Pancreas (tissue), 10 donors: Measurements from ENCODE around the gene EPHA3. TPM values are rescaled to one million over a fixed set of nuclear protein-coding genes. Genes with fewer than 3 reads are reported as not detected.

Experiments used
- ATAC-seq, 4 donors: fragments of 200-7000 bp; cut with Tn5 transposase; one replicate each; pipeline versions ENCODE4 v1.8.0 to v1.9.1; 2020; ENCODE audit warnings: mild to moderate bottlenecking in 4 of 4, moderate library complexity in 4 of 4
- DNase-seq, 6 donors: peaks; one replicate each; pipeline ENCODE4 v3.0.0-alpha.2; 2020
- FAIRE-seq: peaks from 2 replicates; lab custom pipeline; 2012; peaks lifted over from hg19 to GRCh38; lab: Jason Lieb, UNC
- H3K27ac ChIP-seq, 4 donors: fragments of 200-600 bp; sonication (generic); 1 replicate in 3 of 4; 2 replicates in 1 of 4; pipeline versions ENCODE4 v1.5.0 to v1.8.0; 2020
- H3K27me3 ChIP-seq, 4 donors: fragments of 200-600 bp; one replicate each; pipeline ENCODE4 v1.8.0; 2021
- H3K36me3 ChIP-seq, 3 donors: fragments of 200-600 bp; sonication (generic) in 1 of 3; one replicate each; pipeline versions ENCODE4 v1.5.0 to v1.8.0; 2020 to 2021
- H3K4me1 ChIP-seq, 3 donors: fragments of 200-600 bp; one replicate each; pipeline ENCODE4 v1.8.0; 2021
- H3K4me3 ChIP-seq, 4 donors: fragments of 200-600 bp; sonication (generic) in 2 of 4; one replicate each; pipeline versions ENCODE4 v1.5.0 to v1.8.0; 2020 to 2021
- H3K9me3 ChIP-seq, 4 donors: fragments of 200-600 bp; one replicate each; pipeline ENCODE4 v1.8.0; 2021
- CTCF ChIP-seq, 4 donors: fragments of 200-600 bp; sonication (generic) in 3 of 4; IDR thresholded peaks; one replicate each; pipeline versions ENCODE4 v1.5.0 to v1.8.0; 2021; ENCODE audit warnings: antibody characterized with exemption in 4 of 4
- WGBS, 2 donors: extraction: QIAGEN DNeasy Blood & Tissue Kit; methylation state at CpG; one replicate each; pipeline ENCODE4 v1.1.7; 2013; 5-methylcytosine and 5-hydroxymethylcytosine counted together
- intact Hi-C, 3 donors: fragments of 100-400 bp; cut with DNase I; formaldehyde crosslinking; loops; one replicate each; pipeline versions ENCODE4 v1.11.1 to v1.14.2; 2022
- polyA plus RNA-seq, 2 donors: library from polyadenylated mRNA; stranded (reverse); fragments of 200-250 nt; gene quantifications; one replicate each; pipeline ENCODE4 v1.2.3, GENCODE V29; 2013
- total RNA-seq, 6 donors: library from RNA; stranded (reverse); fragmentation: NEBNext Ultra II Directional in 4 of 6; extraction: Animal tissue kit (Norgen Biotek cat#: 25700) in 4 of 6; gene quantifications; one replicate each; pipeline versions ENCODE4 v1.2.1 to v1.2.4, GENCODE V29; 2021 to 2023
- donor health status: healthy with polysubstance abuse.
- donor health status: DM: no; HTN: no; CAD: no; lungs with moderate emphysema.
- donor health status: DM: no; HTN: no; CAD: no.
- donor health status: control.
- donor health status: control.
- donor health status: Bipolar disorder and iron deficiency.
- donor health status: DM: yes; HTN: yes; CAD: no.
- donor health status: DM: no; HTN: no; CAD: no.
- donor health status: DM: no; HTN: no; CAD: no.
- donor health status: DM: yes; HTN: yes; CAD: no.

Gene EPHA3
- total and polyA plus RNA-seq, 8 donors, result 0.27 to 7.7 (median 0.80) TPM

GRCh38 chr3:89503891-89504391 is 396.5 kb downstream of the EPHA3 start:
- Histone ChIP-seq H3K36me3 (no peaks in the 10 kb centered on the region), H3K4me3 (no peak overlapping the region), H3K27me3 (no peaks in the 10 kb centered on the region), H3K9me3 (no peaks in the 10 kb centered on the region), H3K27ac (no peak overlapping the region), H3K4me1 (no peaks in the 10 kb centered on the region)
- peak; percentile 26 to 56 (median 34) for ATAC-seq
- FAIRE-seq, result no peak
- WGBS, 2 donors, result 8 to 13% methylated on average over 2 of the region's 2 CpGs
- no peak for TF ChIP-seq CTCF (IDR thresholded peaks at IDR 0.05)
- intact Hi-C loops, result no loop called here
- no peak for DNase-seq

- TF ChIP-seq CTCF (IDR thresholded peaks at IDR 0.05), result no peak
- no peak overlapping the region for H3K27ac ChIP-seq
- H3K9me3 ChIP-seq, result no peaks in the 10 kb centered on the region
- intact Hi-C loops, result no loop called here
- no peaks in the 10 kb centered on the region for H3K4me1 ChIP-seq
- no peak for DNase-seq
- no peak for FAIRE-seq
- H3K36me3 ChIP-seq, result no peaks in the 10 kb centered on the region
- no peak overlapping the region for H3K4me3 ChIP-seq
- 37% methylated on average over 4 of the region's 4 CpGs for WGBS, 2 donors
- no peaks in the 10 kb centered on the region for H3K27me3 ChIP-seq
- peak in 1 of 4 donors; percentile 18 for ATAC-seq
These were observed 397.0 kb downstream of the EPHA3 start for GRCh38 chr3:89504432-89504831.

GRCh38 chr3:89506462-89507103 is 399.2 kb downstream of the EPHA3 start:
- FAIRE-seq, result no peak
- 72 to 77% methylated on average over 3 of the region's 3 CpGs for WGBS, 2 donors
- H3K36me3 ChIP-seq, result no peaks in the 10 kb centered on the region
- no peak for TF ChIP-seq CTCF (IDR thresholded peaks at IDR 0.05)
- no peak for DNase-seq
- ATAC-seq, result no peak
- H3K4me3 ChIP-seq, result no peak overlapping the region
- H3K9me3 ChIP-seq, result no peaks in the 10 kb centered on the region
- no peaks in the 10 kb centered on the region for H3K4me1 ChIP-seq
- no peaks in the 10 kb centered on the region for H3K27me3 ChIP-seq
- H3K27ac ChIP-seq, result no peak overlapping the region
- intact Hi-C loops, result no loop called here

GRCh38 chr3:89521328-89521727 is 413.9 kb downstream of the EPHA3 start:
- no peaks in the 10 kb centered on the region for H3K4me1 ChIP-seq
- H3K27ac ChIP-seq, result no peak overlapping the region
- intact Hi-C loops, result no loop called here
- no peak for TF ChIP-seq CTCF (IDR thresholded peaks at IDR 0.05)
- ATAC-seq (no peak), DNase-seq (no peak), FAIRE-seq (no peak)
- WGBS, 2 donors, result 43 to 47% methylated on average over 1 of the region's 1 CpG
- H3K36me3 ChIP-seq, result no peaks in the 10 kb centered on the region
- no peaks in the 10 kb centered on the region for H3K27me3 ChIP-seq
- no peaks in the 10 kb centered on the region for H3K9me3 ChIP-seq
- H3K4me3 ChIP-seq, result no peak overlapping the region

GRCh38 chr3:89522155-89522554 is 414.7 kb downstream of the EPHA3 start:
- Histone ChIP-seq H3K4me1 (no peaks in the 10 kb centered on the region), H3K9me3 (no peaks in the 10 kb centered on the region), H3K27ac (no peak overlapping the region), H3K36me3 (no peaks in the 10 kb centered on the region), H3K27me3 (no peaks in the 10 kb centered on the region), H3K4me3 (no peak overlapping the region)
- 88 to 90% methylated on average over 2 of the region's 2 CpGs for WGBS, 2 donors
- ATAC-seq (no peak), FAIRE-seq (no peak), DNase-seq (no peak)
- TF ChIP-seq CTCF (IDR thresholded peaks at IDR 0.05), result no peak
- intact Hi-C loops, result no loop called here
